Adrenal gland (tissue), 12 donors: ENCODE measurements around the gene PRPH. TPM values are rescaled to one million over a fixed set of nuclear protein-coding genes. Genes with fewer than 3 reads are reported as not detected.
"Not testable (repeated sequence)": the region's sequence is repeated elsewhere in the genome, so short reads cannot be mapped to it uniquely, and the experiment has no call there.

ENCODE experiments used
- DNase-seq, 7 donors: peaks; one replicate each; pipeline ENCODE4 v3.0.0-alpha.2; 2019 to 2020
- H3K27ac ChIP-seq, 5 donors: fragments of 200-600 bp; sonication (generic) in 4 of 5; 1 replicate in 3 of 5; 2 replicates in 2 of 5; pipeline versions ENCODE4 v1.5.1 to v1.8.0; 2016 to 2020; ENCODE audit warnings: mild to moderate bottlenecking in 1 of 5
- H3K27me3 ChIP-seq: fragments of 200-600 bp; 2 replicates; pipeline ENCODE4 v1.8.0; 2021
- H3K36me3 ChIP-seq, 2 donors: fragments of 200-600 bp; replicated peaks in 1 of 2; 1 replicate in 1 of 2; 2 replicates in 1 of 2; pipeline versions ENCODE4 v1.5.1 to v1.8.0; 2018 to 2022
- H3K4me1 ChIP-seq, 2 donors: fragments of 200-600 bp; replicated peaks in 1 of 2; 1 replicate in 1 of 2; 2 replicates in 1 of 2; pipeline versions ENCODE4 v1.5.1 to v1.8.0; 2018 to 2021
- H3K4me3 ChIP-seq, 4 donors: fragments of 200-600 bp; sonication (generic) in 3 of 4; one replicate each; pipeline ENCODE4 v1.5.1; 2016 to 2018
- H3K9me3 ChIP-seq, 3 donors: fragments of 200-600 bp; sonication (generic) in 1 of 3; replicated peaks in 1 of 3; 1 replicate in 2 of 3; 2 replicates in 1 of 3; pipeline versions ENCODE4 v1.5.1 to v1.8.0; 2016 to 2021
- POLR2A ChIP-seq, 2 donors: fragments of 450-650 bp; IDR thresholded peaks; one replicate each; pipeline ENCODE4 v1.6.1; 2017; ENCODE audit warnings: antibody characterized with exemption in 2 of 2, mild to moderate bottlenecking in 2 of 2, moderate library complexity in 1 of 2
- WGBS, 4 donors: extraction: QIAGEN DNeasy Blood & Tissue Kit in 2 of 4; methylation state at CpG; one replicate each; pipeline versions ENCODE4 v1.1.5 to v1.1.7; 2013 to 2017; 5-methylcytosine and 5-hydroxymethylcytosine counted together
- intact Hi-C, 2 donors: fragments of 100-400 bp; cut with DNase I; formaldehyde crosslinking; loops; one replicate each; pipeline versions ENCODE4 v1.14.1 to v1.15.0; 2022 to 2023
- polyA plus RNA-seq, 3 donors: library from polyadenylated mRNA; stranded (reverse); fragments of 200-250 nt in 2 of 3; fragments of 350-450 nt in 1 of 3; fragmentation: Illumina TruSeq in 1 of 3; extraction: RNeasy Lipid Tissue Mini Kit (QIAGEN cat#74804) in 1 of 3; gene quantifications; one replicate each; pipeline ENCODE4 v1.2.3, GENCODE V29; 2013 to 2014
- total RNA-seq, 9 donors: library from RNA; depleted of rRNA in 4 of 9; stranded (reverse); fragments of >200 nt in 4 of 9; fragments of 120-200 nt in 1 of 9; fragmentation: NEBNext Ultra II Directional in 1 of 9; extraction: Animal tissue kit (Norgen Biotek cat#: 25700) in 1 of 9; gene quantifications; one replicate each; pipeline versions ENCODE4 v1.1.0 to v1.2.4, GENCODE V29; 2013 to 2023
- TF ChIP-seq, protein P1 (sequence below), 6 experiments: fragments of 450-650 bp in 4 of 6; fragments of 200-600 bp in 2 of 6; sonication (generic) in 1 of 6; IDR thresholded peaks; 1 replicate in 5 of 6; 2 replicates in 1 of 6; pipeline versions ENCODE4 v1.5.1 to v1.8.0; 2016 to 2021; ENCODE audit warnings: antibody characterized with exemption in 6 of 6, mild to moderate bottlenecking in 2 of 6, moderate library complexity in 1 of 6
- donor health status: healthy with polysubstance abuse.
- donor health status: Bipolar disorder and iron deficiency.
- donor health status: DM: yes; HTN: yes; CAD: no.
- donor health status: DM: no; HTN: no; CAD: no.
- donor health status: DM: no; HTN: no; CAD: no.
- donor health status: DM: yes; HTN: yes; CAD: no.

The PRPH gene
- total and polyA plus RNA-seq, 12 donors: 0.16 to 27.8 (median 5.9) TPM; not detected in 3

GRCh38 chr12:49282302-49282701, 12.6 kb upstream of the PRPH start:
- 75 to 89% (median 77%) methylated on average over 5 of the region's 5 CpGs for WGBS, 4 donors
- Histone ChIP-seq H3K36me3 (no peaks in the 10 kb centered on the region), H3K27me3 (no peaks in the 10 kb centered on the region), H3K9me3 (no peaks in the 10 kb centered on the region), H3K27ac (no peak overlapping the region), H3K4me1 (no peaks in the 10 kb centered on the region), H3K4me3 (no peak overlapping the region)
- TF ChIP-seq, protein P1, sequence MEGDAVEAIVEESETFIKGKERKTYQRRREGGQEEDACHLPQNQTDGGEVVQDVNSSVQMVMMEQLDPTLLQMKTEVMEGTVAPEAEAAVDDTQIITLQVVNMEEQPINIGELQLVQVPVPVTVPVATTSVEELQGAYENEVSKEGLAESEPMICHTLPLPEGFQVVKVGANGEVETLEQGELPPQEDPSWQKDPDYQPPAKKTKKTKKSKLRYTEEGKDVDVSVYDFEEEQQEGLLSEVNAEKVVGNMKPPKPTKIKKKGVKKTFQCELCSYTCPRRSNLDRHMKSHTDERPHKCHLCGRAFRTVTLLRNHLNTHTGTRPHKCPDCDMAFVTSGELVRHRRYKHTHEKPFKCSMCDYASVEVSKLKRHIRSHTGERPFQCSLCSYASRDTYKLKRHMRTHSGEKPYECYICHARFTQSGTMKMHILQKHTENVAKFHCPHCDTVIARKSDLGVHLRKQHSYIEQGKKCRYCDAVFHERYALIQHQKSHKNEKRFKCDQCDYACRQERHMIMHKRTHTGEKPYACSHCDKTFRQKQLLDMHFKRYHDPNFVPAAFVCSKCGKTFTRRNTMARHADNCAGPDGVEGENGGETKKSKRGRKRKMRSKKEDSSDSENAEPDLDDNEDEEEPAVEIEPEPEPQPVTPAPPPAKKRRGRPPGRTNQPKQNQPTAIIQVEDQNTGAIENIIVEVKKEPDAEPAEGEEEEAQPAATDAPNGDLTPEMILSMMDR (IDR thresholded peaks at IDR 0.05): no peak
- TF ChIP-seq POLR2A (IDR thresholded peaks at IDR 0.05): no peak
- intact Hi-C loops: no loop called here
- DNase-seq: no peak

- H3K27me3 ChIP-seq, H3K9me3 ChIP-seq, H3K4me1 ChIP-seq, DNase-seq, H3K27ac ChIP-seq, H3K4me3 ChIP-seq, intact Hi-C loops, H3K36me3 ChIP-seq: not testable (repeated sequence)
- WGBS, 4 donors: 67 to 91% (median 82%) methylated on average over 1 to 4 of the region's 6 CpGs
Measured at GRCh38 chr12:49282740-49283375, 12.1 kb upstream of the PRPH start.

DNA sequence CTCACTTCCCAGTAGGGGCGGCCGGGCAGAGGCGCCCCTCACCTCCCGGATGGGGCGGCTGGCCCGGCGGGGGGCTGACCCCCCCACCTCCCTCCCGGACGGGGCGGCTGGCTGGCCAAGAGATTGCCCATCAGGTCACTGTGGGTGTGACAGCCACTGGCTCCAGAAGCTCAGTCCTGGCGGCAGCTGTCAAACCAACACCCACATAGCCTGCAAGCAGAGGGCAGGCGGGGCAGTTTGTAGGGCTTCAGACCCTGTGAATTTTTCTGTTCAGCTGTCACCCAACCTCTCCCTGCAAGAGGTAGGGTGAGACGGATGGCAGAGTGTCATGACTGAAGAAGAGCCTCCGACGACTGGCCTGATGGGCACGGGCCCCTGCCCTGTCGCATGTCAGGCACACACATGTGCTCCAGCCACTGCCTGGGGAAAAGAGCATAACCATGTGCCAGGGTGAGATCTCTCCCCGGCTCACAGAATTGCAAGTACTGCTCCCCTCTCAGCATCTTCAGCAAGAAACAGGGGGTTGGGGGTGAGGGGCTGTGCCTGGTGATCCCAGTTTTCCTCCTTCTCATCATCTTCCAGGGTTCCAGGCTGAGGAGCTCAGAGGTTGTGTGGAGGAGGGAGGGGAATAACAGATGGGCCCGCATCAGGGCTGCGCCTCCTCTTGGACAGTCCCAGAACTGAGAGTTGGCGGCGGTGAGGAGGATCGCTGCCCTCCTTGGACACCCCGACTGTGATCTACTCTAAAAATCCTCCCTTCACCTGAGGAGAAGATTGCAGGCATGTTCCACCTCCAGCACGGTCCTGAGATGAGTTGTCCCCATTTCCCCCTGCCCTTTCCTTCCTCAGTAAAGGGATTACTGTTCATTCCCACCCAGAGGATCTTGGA, 11.2 kb upstream of the PRPH start:
- 79 to 84% (median 83%) methylated on average over 15 to 25 of the region's 25 CpGs for WGBS, 4 donors
- Histone ChIP-seq H3K9me3 (no peaks in the 10 kb centered on the region), H3K4me3 (no peak overlapping the region), H3K4me1 (no peaks in the 10 kb centered on the region), H3K36me3 (no peaks in the 10 kb centered on the region), H3K27me3 (no peaks in the 10 kb centered on the region), H3K27ac (no peak overlapping the region)
- TF ChIP-seq, protein P1 (IDR thresholded peaks at IDR 0.05): no peak
- TF ChIP-seq POLR2A (IDR thresholded peaks at IDR 0.05): no peak
- DNase-seq: peak in 1 of 7 donors; percentile 7
- intact Hi-C loops: no loop called here

- peak in 1 of 7 donors; percentile 2 for DNase-seq
- 68 to 92% (median 82%) methylated on average over 4 of the region's 4 CpGs for WGBS, 4 donors
- TF ChIP-seq, protein P1 (IDR thresholded peaks at IDR 0.05): no peak
- no peak for TF ChIP-seq POLR2A (IDR thresholded peaks at IDR 0.05)
Measured at GRCh38 chr12:49284672-49285071, 10.3 kb upstream of the PRPH start.

More at GRCh38 chr12:49284672-49285071, 10.3 kb upstream of the PRPH start:
- Histone ChIP-seq H3K4me1 (no peaks in the 10 kb centered on the region), H3K27ac (no peak overlapping the region), H3K4me3 (no peak overlapping the region), H3K36me3 (no peaks in the 10 kb centered on the region), H3K9me3 (no peaks in the 10 kb centered on the region), H3K27me3 (no peaks in the 10 kb centered on the region)
- intact Hi-C loops: no loop called here
